Measurements from ENCODE around the gene SLX9. TPM values are rescaled to one million over a fixed set of nuclear protein-coding genes. Genes with fewer than 3 reads are reported as not detected.

The SLX9 gene
- total RNA-seq, 2 donors from 2014 or later = 43.5 to 83.6 TPM

DNA sequence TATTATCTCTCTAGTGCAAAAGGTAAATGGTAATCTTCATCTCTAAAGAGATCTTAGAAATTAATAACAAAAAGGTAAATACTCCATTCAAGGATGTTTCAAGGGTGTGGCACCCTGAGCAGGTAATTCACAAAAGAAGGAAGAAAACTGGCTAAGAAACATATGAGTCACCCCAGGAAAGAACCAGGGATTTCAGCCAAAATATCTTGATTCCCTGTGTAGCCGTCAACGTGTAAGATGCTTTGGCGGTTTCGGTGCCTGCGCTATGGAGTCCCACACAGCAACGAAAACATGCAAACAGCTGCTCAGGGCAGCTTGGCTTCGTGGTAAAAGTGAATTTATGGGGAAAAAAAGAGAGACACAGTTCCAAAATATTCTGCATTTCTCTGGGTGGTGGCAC, 22.9 kb upstream of the SLX9 start:
- H3K4me1 Mint-ChIP-seq (ENCODE audit: low read depth in 2 of 2) = peaks cover 65 to 68% of the 10 kb centered on the region in 2 donors

GRCh38 chr21:44917446-44918106, 22.3 kb upstream of the SLX9 start:
- DNase-seq (ENCODE audit: low spot score) = no peak
- no peaks in the 10 kb centered on the region for H3K27me3 Mint-ChIP-seq
- H3K27ac Mint-ChIP-seq = peak overlapping the region; percentile 88 to 90
- H3K9me3 Mint-ChIP-seq = no peaks in the 10 kb centered on the region
- H3K4me1 Mint-ChIP-seq (ENCODE audit: low read depth in 2 of 2) = peaks cover 63 to 65% of the 10 kb centered on the region in 2 donors
- no peak for ATAC-seq
- H3K36me3 Mint-ChIP-seq = peaks cover 11% of the 10 kb centered on the region
- peak overlapping the region; percentile 98 for H3K4me3 Mint-ChIP-seq

More for the DNA sequence above, 22.9 kb upstream of the SLX9 start:
- DNase-seq (ENCODE audit: low spot score) = no peak
- Mint-ChIP-seq H3K27ac (peak overlapping the region; percentile 88 to 90), H3K9me3 (no peaks in the 10 kb centered on the region), H3K27me3 (no peaks in the 10 kb centered on the region), H3K4me3 (peak overlapping the region; percentile 98), H3K36me3 (peaks cover 11% of the 10 kb centered on the region)
- ATAC-seq = no peak

DNA sequence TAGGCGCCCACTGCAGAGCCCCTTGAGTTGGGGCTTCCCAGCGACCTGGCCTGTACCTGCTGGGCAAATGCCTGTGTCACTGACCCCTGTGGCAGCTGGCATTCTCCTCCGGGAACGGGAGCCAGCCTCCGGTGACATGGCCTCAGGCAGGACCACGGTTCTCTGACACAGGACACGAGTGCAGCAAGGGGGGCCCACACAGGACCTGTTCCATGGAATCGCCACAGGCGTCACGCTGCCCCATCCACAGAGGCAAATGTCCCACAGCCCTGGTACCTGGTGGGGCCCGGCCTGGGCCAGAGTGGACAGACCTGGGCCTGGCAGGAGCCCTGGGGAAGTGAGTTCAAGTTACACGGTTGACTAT, 21.7 kb upstream of the SLX9 start:
- no peaks in the 10 kb centered on the region for H3K9me3 Mint-ChIP-seq
- DNase-seq (ENCODE audit: low spot score) (no peak), ATAC-seq (no peak)
- H3K4me3 Mint-ChIP-seq = peak overlapping the region; percentile 98
- H3K27me3 Mint-ChIP-seq = no peaks in the 10 kb centered on the region
- peaks cover 66 to 69% of the 10 kb centered on the region in 2 donors for H3K4me1 Mint-ChIP-seq (ENCODE audit: low read depth in 2 of 2)
- peak overlapping the region; percentile 88 to 90 for H3K27ac Mint-ChIP-seq
- H3K36me3 Mint-ChIP-seq = peaks cover 11% of the 10 kb centered on the region

DNA sequence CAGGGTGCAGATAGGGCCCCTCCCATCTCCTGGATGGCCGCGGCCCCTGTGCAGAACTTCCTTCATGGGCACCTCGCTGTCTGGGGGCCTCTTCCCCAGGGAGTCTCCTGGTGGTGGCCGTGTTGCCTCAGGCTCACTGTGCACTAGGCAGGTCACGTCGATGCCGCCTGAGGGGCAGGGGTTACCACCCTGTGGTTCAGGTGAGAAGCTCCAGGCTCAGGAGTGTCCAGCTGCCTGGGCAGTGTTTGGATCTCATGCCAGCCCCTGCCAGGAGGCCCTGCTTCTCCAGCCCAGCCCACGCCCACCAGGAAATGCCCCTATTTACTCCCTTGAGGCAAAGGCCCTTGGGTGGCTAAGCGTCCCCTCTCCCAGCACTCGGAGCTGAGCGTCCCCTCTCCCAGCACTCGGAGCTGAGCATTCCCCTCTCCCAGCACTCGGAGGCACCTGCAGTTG, 21.2 kb upstream of the SLX9 start:
- Mint-ChIP-seq H3K9me3 (no peaks in the 10 kb centered on the region), H3K4me1 (ENCODE audit: low read depth in 2 of 2) (peaks cover 67 to 70% of the 10 kb centered on the region in 2 donors), H3K36me3 (peaks cover 11% of the 10 kb centered on the region), H3K27ac (peak overlapping the region; percentile 88 to 90), H3K27me3 (no peaks in the 10 kb centered on the region), H3K4me3 (peak overlapping the region; percentile 98)
- ATAC-seq = no peak
- DNase-seq (ENCODE audit: low spot score) = no peak

DNA sequence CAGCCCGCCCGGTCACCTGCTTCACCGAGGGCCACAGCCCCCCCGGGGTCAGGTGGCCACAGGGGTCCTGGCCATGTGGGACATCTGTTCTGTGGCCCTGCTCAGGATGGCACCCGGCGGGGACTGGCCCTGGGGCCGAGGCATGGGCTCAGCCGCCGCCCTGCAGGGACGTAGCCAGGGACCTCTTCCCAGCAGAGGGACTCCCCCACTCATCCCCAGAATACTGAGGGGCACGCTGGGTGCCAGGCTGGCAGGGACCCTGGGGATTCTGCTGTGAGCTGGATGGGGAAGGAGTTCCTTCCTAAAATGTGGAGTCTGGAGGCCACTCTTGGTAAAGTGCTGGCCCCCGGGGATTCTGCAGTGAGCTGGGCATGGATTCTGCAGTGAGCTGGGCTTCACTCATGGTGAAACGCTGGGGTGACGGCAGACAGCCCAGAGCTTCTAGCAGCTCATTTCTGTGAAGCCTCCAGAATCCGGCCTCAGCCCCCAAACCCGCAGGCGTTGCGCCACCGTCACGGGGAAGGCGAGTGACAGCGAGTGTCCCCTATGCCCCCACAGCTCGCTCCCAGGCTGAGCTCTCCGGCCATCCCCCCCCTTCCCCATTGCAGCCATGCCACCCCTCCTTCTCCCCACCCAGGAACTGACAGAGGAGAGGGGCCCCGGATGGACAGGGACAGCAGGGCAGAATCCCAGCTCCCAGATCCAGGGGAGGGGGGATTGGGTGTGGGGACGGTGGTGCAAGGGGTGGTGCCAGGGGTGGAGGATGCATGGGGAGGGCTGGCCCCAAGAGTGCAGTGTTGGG, 20.5 kb upstream of the SLX9 start:
- ATAC-seq (peak; percentile 74 to 82), DNase-seq (ENCODE audit: low spot score) (peak; percentile 93)
- Mint-ChIP-seq H3K27me3 (no peaks in the 10 kb centered on the region), H3K4me1 (ENCODE audit: low read depth in 2 of 2) (peaks cover 69 to 71% of the 10 kb centered on the region in 2 donors), H3K9me3 (no peaks in the 10 kb centered on the region), H3K36me3 (peaks cover 11% of the 10 kb centered on the region), H3K27ac (peak overlapping the region; percentile 88 to 90), H3K4me3 (peak overlapping the region; percentile 98)

DNA sequence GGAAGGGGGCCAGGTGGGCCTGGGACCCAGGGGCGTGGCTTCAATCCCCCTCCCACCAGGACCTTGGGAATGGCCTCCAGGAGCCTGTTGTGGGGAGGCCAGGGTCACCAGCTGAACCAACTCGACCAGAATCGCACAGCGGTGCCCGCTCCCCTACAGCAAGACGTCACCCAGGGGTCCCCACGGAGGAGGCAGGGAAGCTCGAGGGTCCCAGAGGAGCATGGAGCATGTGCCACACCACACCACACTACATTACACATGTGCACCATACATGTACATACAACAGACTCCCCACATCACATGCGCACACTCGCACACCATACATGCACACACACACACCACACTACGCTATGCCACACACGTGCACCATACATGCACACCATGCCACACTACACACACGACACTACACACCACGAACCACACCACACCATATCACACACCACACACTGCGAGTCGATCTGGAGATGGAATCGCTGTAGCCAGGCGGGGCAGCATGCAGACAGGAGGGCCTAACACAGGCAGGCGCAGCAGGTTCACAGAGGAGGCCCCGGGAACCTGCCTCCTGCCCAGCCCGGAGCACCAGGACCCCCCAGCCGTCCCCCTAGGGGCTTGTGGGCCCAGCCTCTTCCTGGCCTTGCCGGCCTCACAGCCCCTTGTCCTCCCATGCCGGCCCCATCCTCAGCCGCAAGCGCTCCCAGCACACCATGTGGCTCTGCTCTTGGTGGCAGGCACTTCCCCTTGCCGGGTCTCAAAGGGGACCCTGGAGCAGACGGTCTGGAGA, 19.7 kb upstream of the SLX9 start:
- peak overlapping the region; percentile 98 for H3K4me3 Mint-ChIP-seq
- ATAC-seq = peak; percentile 29 to 39
- no peak for DNase-seq (ENCODE audit: low spot score)
- H3K27me3 Mint-ChIP-seq = no peaks in the 10 kb centered on the region
- H3K4me1 Mint-ChIP-seq (ENCODE audit: low read depth in 2 of 2) = peaks cover 72 to 75% of the 10 kb centered on the region in 2 donors
- H3K27ac Mint-ChIP-seq = peak overlapping the region; percentile 88 to 90
- H3K36me3 Mint-ChIP-seq = peaks cover 11% of the 10 kb centered on the region
- no peaks in the 10 kb centered on the region for H3K9me3 Mint-ChIP-seq

DNA sequence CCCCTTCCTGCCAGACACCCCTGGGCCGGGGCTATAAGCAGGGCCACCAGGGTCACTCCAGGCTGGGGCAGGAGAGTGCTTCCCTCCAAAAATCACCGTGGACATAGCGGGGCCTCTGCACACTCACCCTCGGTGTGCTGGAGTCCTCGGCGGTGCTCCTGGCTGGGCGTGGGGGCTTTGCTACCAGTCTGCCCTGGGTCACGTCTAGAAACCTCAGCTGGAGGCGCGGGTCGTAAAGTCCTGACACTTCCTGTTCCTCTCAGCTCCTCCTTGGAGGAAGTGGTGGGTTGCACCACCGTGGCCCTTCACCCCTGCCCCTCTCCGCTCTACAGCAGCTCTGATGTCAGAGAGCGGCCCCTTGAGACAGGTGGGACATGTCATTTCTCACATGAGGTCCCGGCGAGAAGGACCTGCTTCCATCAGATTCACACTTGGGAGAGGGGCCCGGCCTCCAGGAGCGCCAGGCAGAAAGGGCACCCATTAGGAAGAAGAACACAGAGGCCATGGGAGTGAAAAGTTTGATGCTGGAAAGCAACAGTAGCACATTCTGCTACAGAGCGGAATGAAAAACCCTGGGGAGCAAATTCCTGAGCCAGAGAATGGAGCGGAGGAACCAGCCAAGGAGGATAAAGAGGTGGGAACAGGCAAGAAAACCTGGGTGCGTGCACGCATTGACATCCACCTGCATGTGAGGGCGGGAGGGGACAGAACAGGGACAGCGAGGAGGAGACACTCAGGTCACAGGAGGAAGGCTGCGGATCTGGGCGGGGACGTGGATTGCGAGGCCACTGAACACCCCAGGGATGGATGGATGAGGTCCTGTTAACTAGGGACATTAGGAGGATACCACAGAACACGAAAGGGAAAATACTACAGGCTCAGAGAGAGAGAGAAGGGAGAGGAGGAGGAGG, 18.9 kb upstream of the SLX9 start, which contains the start of gene ITGB2:
Gene ITGB2, minus strand, starts transcription at position 206 of the 911 bp plus-strand sequence. CDS start 10,117 bp downstream, outside the sequence.
- ATAC-seq = peak; percentile 83 to 87
- peaks cover 6% of the 10 kb centered on the region for H3K36me3 Mint-ChIP-seq

DNA sequence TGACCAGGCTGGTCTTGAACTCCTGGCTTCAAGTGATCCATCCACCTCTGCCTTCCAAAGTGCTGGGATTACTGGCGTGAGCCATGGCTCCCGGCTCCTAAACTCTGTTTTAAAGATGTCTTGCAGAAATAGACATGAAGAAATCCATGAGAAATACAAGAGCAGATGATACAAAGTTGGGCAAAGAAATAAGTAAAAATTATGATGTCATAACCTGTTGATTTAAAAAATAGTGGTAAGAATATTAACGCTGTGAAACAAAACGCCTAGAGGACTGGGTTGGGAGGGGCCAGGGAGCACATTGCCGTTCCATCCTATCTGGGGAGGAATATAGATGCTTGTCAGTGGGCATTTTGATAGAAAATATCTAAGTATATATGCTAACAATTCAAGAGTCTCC, 17.9 kb upstream of the SLX9 start:
- Mint-ChIP-seq H3K4me3 (peak overlapping the region; percentile 98), H3K27ac (peak overlapping the region; percentile 88 to 90), H3K36me3 (peaks cover 6% of the 10 kb centered on the region), H3K4me1 (ENCODE audit: low read depth in 2 of 2) (peaks cover 72 to 76% of the 10 kb centered on the region in 2 donors), H3K9me3 (no peaks in the 10 kb centered on the region), H3K27me3 (no peaks in the 10 kb centered on the region)
- ATAC-seq (no peak), DNase-seq (ENCODE audit: low spot score) (no peak)

More for the DNA sequence above, 18.9 kb upstream of the SLX9 start, which contains the start of gene ITGB2:
- Mint-ChIP-seq H3K4me3 (peak within 1 kb of the TSS; percentile 98), H3K27ac (peak within 1 kb of the TSS; percentile 88 to 90), H3K27me3 (no peaks in the 10 kb centered on the region), H3K4me1 (ENCODE audit: low read depth in 2 of 2) (peaks cover 72% of the 10 kb centered on the region in 2 donors), H3K9me3 (no peaks in the 10 kb centered on the region)
- DNase-seq (ENCODE audit: low spot score) = peak; percentile 92

- peak overlapping the region; percentile 80 for H3K4me3 Mint-ChIP-seq
- peak overlapping the region; percentile 88 to 90 for H3K27ac Mint-ChIP-seq
- ATAC-seq = no peak
- no peaks in the 10 kb centered on the region for H3K27me3 Mint-ChIP-seq
- peaks cover 66 to 75% of the 10 kb centered on the region in 2 donors for H3K4me1 Mint-ChIP-seq (ENCODE audit: low read depth in 2 of 2)
- H3K9me3 Mint-ChIP-seq = no peaks in the 10 kb centered on the region
- H3K36me3 Mint-ChIP-seq = peaks cover 6% of the 10 kb centered on the region
- no peak for DNase-seq (ENCODE audit: low spot score)
Observed at GRCh38 chr21:44923480-44924084, 16.2 kb upstream of the SLX9 start.

- DNase-seq (ENCODE audit: low spot score) (no peak), ATAC-seq (peak; percentile 44 to 68)
- H3K36me3 Mint-ChIP-seq = peaks cover 6% of the 10 kb centered on the region
- H3K9me3 Mint-ChIP-seq = no peaks in the 10 kb centered on the region
- H3K4me3 Mint-ChIP-seq = peak overlapping the region; percentile 80
- H3K27me3 Mint-ChIP-seq = no peaks in the 10 kb centered on the region
- peak overlapping the region; percentile 88 to 90 for H3K27ac Mint-ChIP-seq
- peaks cover 78 to 79% of the 10 kb centered on the region in 2 donors for H3K4me1 Mint-ChIP-seq (ENCODE audit: low read depth in 2 of 2)
Observed at GRCh38 chr21:44924606-44925377, 15.0 kb upstream of the SLX9 start.

DNA sequence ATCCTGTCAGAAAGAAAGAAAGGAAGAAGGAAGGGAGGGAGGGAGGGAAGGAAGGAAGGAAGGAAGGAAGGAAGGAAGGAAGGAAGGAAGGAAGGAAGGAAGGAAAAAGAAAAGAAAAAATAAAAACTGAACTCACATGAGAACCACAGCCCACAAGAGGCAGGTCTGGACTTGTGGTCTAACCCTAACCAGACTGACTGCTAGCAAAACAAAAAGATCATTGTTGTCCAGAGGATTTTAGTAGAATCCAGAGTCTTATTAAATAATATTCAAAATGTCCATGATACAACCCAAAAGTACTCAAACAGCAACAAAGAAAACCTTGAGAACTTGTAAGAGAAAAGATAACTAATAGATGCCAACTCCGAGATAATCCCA, 14.5 kb upstream of the SLX9 start:
- H3K36me3 Mint-ChIP-seq = peaks cover under 1% of the 10 kb centered on the region
- H3K27ac Mint-ChIP-seq = peak overlapping the region; percentile 88 to 90
- peak overlapping the region; percentile 80 for H3K4me3 Mint-ChIP-seq
- no peaks in the 10 kb centered on the region for H3K27me3 Mint-ChIP-seq
- ATAC-seq = peak in 1 of 2 donors; percentile 0
- H3K9me3 Mint-ChIP-seq = no peaks in the 10 kb centered on the region
- DNase-seq (ENCODE audit: low spot score) = no peak
- H3K4me1 Mint-ChIP-seq (ENCODE audit: low read depth in 2 of 2) = peaks cover 78 to 82% of the 10 kb centered on the region in 2 donors
